ENCODE measurements around the gene ZNRF2.

DNA sequence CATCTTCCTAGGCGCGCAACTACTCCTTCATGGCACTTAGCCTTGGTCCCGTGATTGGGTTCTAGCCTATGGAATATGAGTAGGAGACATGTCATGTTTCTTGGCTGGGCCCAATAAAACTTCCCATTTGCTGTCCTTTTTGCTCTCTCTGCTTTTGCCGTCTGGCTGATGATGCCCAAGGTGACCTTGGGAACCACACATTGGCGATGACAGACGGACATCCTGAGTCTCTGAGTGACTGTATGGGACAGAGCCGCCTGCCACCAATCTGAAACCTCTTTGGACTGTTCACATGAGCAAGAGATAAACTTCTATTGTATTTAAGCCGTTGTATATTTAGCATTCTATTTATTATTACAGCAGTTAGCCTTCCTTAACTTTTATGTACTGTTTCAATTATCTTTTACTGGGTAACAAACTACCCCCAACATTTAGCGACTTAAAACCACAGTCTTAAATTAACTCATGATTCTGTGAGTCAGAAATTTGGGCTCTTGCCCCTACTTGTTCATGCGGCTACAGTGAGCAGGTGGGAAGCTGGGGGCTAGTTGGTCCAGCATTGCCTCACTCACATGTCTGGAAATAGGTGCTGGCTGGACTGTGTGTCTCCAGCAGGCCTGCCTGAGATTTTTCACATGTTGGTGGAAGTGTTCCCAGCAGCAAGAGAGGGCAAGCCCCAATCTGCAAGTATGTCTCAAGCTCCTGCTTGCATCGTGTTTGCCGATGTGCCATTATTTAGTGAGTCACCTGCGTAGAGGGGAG is 122.4 kb downstream of the ZNRF2 start:
- TF ChIP-seq, protein P1, sequence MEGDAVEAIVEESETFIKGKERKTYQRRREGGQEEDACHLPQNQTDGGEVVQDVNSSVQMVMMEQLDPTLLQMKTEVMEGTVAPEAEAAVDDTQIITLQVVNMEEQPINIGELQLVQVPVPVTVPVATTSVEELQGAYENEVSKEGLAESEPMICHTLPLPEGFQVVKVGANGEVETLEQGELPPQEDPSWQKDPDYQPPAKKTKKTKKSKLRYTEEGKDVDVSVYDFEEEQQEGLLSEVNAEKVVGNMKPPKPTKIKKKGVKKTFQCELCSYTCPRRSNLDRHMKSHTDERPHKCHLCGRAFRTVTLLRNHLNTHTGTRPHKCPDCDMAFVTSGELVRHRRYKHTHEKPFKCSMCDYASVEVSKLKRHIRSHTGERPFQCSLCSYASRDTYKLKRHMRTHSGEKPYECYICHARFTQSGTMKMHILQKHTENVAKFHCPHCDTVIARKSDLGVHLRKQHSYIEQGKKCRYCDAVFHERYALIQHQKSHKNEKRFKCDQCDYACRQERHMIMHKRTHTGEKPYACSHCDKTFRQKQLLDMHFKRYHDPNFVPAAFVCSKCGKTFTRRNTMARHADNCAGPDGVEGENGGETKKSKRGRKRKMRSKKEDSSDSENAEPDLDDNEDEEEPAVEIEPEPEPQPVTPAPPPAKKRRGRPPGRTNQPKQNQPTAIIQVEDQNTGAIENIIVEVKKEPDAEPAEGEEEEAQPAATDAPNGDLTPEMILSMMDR (IDR thresholded peaks at IDR 0.05) = no peak
- TF ChIP-seq EZH2 (IDR thresholded peaks at IDR 0.05) = no peak

Data from neural progenitor cell (in vitro differentiated cells).